ENCODE data around the gene CD55. TPM values are rescaled to one million over a fixed set of nuclear protein-coding genes. Genes with fewer than 3 reads are reported as not detected.

Gene CD55
- total and polyA plus RNA-seq, 2 of the 8 experiments (the other 6 are each of a cell fraction or from before 2014, with no cell fraction given) = 20.1 to 22.8 TPM

GRCh38 chr1:207298186-207298585 lies 23.3 kb upstream of the CD55 start (continued):
- no peak for TF ChIP-seq CHD7 (IDR thresholded peaks at IDR 0.05; ENCODE audit: insufficient replicate concordance, low read length)
- no peak for TF ChIP-seq POLR2A (IDR thresholded peaks at IDR 0.05; ENCODE audit: control extremely low read depth in 1 of 2, low read depth in 2 of 2, low read length in 2 of 2)
- no peak for TF ChIP-seq FOSL1 (IDR thresholded peaks at IDR 0.05; ENCODE audit: insufficient read depth, low read depth, low read length)
- no peak for TF ChIP-seq TAF7 (optimal IDR thresholded peaks at IDR 0.05; ENCODE audit: borderline replicate concordance, low read depth, low read length)
- no peak for TF ChIP-seq SUZ12 (IDR thresholded peaks at IDR 0.05; ENCODE audit: low read length)
- TF ChIP-seq USF2 (IDR thresholded peaks at IDR 0.05; ENCODE audit: low read length) = no peak
- no peak for TF ChIP-seq RAD21 (IDR thresholded peaks at IDR 0.05 in 1 of 2, conservative IDR thresholded peaks at IDR 0.05 in 1 of 2; ENCODE audit: low read depth in 2 of 2, low read length in 2 of 2)
